ENCODE measurements around the gene POU1F1.

DNA sequence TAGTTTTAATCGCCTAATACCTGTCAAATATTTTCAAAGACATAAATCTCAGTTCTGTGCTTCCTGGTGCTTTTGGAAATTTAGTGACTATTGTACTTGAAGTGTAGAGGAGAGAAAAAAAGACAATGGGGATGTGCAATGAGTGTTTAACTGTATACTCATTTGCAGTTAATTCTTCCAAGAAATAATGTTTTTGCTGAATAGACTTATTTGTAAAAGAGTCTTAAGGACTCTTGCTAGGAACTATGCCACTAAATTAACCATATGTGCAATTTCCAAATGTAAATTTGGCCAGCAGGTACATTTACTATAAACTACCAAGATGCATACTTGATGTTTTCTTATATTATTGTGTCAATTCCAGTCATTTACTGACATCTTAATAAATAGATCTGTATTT lies 47.3 kb downstream of the POU1F1 start:
- TF ChIP-seq, protein P1, sequence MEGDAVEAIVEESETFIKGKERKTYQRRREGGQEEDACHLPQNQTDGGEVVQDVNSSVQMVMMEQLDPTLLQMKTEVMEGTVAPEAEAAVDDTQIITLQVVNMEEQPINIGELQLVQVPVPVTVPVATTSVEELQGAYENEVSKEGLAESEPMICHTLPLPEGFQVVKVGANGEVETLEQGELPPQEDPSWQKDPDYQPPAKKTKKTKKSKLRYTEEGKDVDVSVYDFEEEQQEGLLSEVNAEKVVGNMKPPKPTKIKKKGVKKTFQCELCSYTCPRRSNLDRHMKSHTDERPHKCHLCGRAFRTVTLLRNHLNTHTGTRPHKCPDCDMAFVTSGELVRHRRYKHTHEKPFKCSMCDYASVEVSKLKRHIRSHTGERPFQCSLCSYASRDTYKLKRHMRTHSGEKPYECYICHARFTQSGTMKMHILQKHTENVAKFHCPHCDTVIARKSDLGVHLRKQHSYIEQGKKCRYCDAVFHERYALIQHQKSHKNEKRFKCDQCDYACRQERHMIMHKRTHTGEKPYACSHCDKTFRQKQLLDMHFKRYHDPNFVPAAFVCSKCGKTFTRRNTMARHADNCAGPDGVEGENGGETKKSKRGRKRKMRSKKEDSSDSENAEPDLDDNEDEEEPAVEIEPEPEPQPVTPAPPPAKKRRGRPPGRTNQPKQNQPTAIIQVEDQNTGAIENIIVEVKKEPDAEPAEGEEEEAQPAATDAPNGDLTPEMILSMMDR (IDR thresholded peaks at IDR 0.05): no peak
- TF ChIP-seq POLR2A (IDR thresholded peaks at IDR 0.05): no peak
